ENCODE results near the gene BIRC6. TPM values are rescaled to one million over a fixed set of nuclear protein-coding genes. Genes with fewer than 3 reads are reported as not detected.
"Not testable (repeated sequence)": the region's sequence is repeated elsewhere in the genome, so short reads cannot be mapped to it uniquely, and the experiment has no call there.

Gene BIRC6
- total RNA-seq, 1 donor from 2014 or later = 88.3 TPM

DNA sequence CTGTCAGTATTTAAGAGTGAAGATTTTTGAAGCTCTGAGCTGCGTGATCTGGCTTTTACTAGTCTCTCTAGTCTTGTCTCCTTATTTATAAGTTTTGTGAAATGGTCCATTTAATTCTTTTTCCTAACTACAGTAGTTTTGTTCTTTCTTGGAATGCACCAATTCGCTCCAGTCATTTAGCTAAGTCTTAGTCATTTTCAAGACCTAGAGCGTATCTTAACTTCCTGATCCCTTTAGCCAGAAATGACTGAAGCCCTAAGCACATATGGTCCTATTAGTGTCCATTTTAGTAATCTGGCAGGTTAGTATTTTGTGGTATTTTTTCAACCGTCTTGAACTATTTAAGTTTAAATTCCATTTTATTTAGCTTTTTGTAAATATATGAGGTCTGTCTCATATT is 3.6 kb downstream of the BIRC6 start:
- DNase-seq = no peak
- TF ChIP-seq, protein P1, sequence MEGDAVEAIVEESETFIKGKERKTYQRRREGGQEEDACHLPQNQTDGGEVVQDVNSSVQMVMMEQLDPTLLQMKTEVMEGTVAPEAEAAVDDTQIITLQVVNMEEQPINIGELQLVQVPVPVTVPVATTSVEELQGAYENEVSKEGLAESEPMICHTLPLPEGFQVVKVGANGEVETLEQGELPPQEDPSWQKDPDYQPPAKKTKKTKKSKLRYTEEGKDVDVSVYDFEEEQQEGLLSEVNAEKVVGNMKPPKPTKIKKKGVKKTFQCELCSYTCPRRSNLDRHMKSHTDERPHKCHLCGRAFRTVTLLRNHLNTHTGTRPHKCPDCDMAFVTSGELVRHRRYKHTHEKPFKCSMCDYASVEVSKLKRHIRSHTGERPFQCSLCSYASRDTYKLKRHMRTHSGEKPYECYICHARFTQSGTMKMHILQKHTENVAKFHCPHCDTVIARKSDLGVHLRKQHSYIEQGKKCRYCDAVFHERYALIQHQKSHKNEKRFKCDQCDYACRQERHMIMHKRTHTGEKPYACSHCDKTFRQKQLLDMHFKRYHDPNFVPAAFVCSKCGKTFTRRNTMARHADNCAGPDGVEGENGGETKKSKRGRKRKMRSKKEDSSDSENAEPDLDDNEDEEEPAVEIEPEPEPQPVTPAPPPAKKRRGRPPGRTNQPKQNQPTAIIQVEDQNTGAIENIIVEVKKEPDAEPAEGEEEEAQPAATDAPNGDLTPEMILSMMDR (IDR thresholded peaks at IDR 0.05) = no peak
- peaks cover 61% of the 10 kb centered on the region for H3K4me1 ChIP-seq
- intact Hi-C loops (cut with DNase I) = no loop called here
- H3K4me3 ChIP-seq = no peak overlapping the region
- ATAC-seq = no peak
- no peaks in the 10 kb centered on the region for H3K36me3 ChIP-seq
- no peaks in the 10 kb centered on the region for H3K27me3 ChIP-seq (ENCODE audit: low read depth)
- H3K27ac ChIP-seq = no peak overlapping the region
- no peaks in the 10 kb centered on the region for H3K9me3 ChIP-seq

DNA sequence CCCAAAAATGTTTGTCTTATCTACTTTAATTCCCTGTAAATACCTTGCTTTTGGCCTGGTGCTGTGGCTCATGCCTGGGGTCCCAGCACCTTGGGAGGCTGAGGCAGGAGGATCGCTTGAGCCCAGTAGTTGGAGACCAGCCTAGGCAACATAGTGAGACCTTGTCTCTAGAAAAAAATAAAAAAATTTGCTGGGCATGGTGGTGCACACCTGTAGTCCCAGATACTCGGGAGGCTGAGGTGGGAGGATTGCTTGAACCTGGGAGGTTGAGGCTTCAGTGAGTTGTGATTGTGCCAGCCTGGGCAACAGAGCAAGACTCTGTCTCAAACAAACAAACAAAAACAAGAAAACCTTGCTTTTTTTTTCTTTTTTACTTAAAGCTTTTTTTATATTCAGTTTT is 6.2 kb downstream of the BIRC6 start:
- ATAC-seq; H3K4me3 ChIP-seq; H3K9me3 ChIP-seq; intact Hi-C loops (cut with DNase I); H3K27ac ChIP-seq; H3K36me3 ChIP-seq; DNase-seq; H3K27me3 ChIP-seq (ENCODE audit: low read depth): not testable (repeated sequence)
- H3K4me1 ChIP-seq = peaks cover 61% of the 10 kb centered on the region

DNA sequence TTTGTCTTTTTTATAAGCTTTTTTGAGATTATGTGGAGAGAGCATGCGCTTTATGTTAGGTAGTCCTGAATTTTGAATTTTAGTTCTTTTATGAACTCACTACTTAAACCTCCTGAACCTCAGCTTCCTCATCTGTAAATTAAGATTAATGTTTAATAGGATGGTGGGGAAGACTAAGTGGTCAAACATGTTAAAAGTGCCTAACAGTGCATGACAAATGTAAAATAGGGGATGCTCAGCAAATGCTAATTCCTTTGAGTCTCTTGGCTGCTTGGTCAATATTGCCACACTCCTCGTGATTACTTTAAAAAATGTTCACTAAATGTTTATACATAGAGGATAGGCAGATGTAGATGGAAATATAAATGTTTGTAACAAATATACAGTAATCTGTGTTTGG is 6.8 kb downstream of the BIRC6 start:
- H3K27ac ChIP-seq = no peak overlapping the region
- DNase-seq = no peak
- peaks cover 61% of the 10 kb centered on the region for H3K4me1 ChIP-seq
- intact Hi-C loops (cut with DNase I) = no loop called here
- TF ChIP-seq, protein P1 (IDR thresholded peaks at IDR 0.05) = no peak
- H3K4me3 ChIP-seq = no peak overlapping the region
- no peak for ATAC-seq
- H3K9me3 ChIP-seq = no peaks in the 10 kb centered on the region
- no peaks in the 10 kb centered on the region for H3K27me3 ChIP-seq (ENCODE audit: low read depth)
- no peaks in the 10 kb centered on the region for H3K36me3 ChIP-seq

DNA sequence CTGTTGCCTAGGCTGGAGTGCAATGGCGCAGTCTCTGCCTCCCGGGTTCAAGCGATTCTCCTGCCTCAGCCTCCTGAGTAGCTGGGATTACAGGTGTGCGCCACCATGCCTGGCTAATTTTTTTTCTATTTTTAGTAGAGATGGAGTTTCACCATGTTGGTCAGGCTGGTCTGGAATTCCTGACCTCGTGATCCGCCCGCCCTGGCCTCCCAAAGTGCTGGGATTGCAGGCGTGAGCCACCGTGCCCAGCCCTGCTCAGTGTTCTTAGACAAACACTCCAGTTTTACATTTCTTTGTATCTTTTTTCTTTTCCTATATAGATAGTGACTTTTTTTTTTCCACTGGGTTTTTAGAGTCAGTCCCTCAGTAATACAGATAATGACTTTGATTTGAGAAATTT is 7.5 kb downstream of the BIRC6 start:
- intact Hi-C loops (cut with DNase I) = not testable (repeated sequence)

DNA sequence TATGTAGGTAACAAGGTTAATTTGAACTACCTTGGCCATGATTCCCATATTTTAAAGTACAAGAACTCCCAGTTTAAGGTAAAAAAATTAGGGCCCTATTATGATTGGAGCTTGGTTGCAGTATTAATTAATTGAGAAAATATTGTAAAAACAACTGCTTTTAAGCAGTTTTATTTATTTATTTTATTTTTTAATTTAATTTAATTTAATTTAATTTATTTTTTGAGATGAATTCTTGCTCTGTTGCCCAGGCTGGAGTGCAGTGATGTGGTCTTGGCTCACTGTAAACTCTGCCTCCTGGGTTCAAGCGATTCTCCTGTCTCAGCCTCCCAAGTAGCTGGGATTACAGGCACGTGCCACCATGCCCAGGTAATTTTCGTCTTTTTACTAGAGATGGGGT is 8.9 kb downstream of the BIRC6 start:
- H3K4me1 ChIP-seq = peaks cover 45% of the 10 kb centered on the region
- H3K27me3 ChIP-seq (ENCODE audit: low read depth); DNase-seq; H3K9me3 ChIP-seq; H3K4me3 ChIP-seq; H3K27ac ChIP-seq; H3K36me3 ChIP-seq; ATAC-seq; intact Hi-C loops (cut with DNase I): not testable (repeated sequence)

More for the DNA sequence above, 7.5 kb downstream of the BIRC6 start:
- not testable (repeated sequence) for DNase-seq; H3K27me3 ChIP-seq (ENCODE audit: low read depth); ATAC-seq; H3K27ac ChIP-seq; H3K9me3 ChIP-seq; H3K4me3 ChIP-seq; H3K36me3 ChIP-seq
- H3K4me1 ChIP-seq = peaks cover 59% of the 10 kb centered on the region

GRCh38 chr2:32366595-32366994 is 9.8 kb downstream of the BIRC6 start:
- H3K27me3 ChIP-seq (ENCODE audit: low read depth) = no peaks in the 10 kb centered on the region
- TF ChIP-seq, protein P1 (IDR thresholded peaks at IDR 0.05) = no peak
- no peak overlapping the region for H3K27ac ChIP-seq
- H3K4me3 ChIP-seq = no peak overlapping the region
- peaks cover 37% of the 10 kb centered on the region for H3K4me1 ChIP-seq
- DNase-seq = no peak
- H3K36me3 ChIP-seq = no peaks in the 10 kb centered on the region
- ATAC-seq = no peak
- no peaks in the 10 kb centered on the region for H3K9me3 ChIP-seq
- intact Hi-C loops (cut with DNase I) = no loop called here

DNA sequence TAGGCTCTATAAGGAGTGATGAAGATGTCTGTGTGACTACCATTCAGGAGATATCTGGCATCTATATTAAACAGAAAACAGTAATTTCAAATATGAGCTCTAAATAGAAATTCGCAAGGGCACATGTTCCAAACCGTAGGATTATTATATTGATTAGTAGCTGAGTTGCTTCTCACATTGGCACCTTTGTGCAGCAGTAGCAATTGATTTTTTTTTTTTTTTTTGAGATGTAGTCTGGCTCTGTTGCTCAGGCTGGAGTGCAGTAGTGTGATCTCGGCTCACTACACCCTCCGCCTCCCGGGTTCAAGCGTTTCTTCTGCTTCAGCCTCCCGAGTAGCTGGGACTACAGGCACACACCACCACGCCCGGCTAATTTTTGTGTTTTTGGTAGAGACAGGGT is 12.4 kb downstream of the BIRC6 start:
- no peak overlapping the region for H3K4me3 ChIP-seq
- no peaks in the 10 kb centered on the region for H3K27me3 ChIP-seq (ENCODE audit: low read depth)
- ATAC-seq = no peak
- no peak for DNase-seq
- no peaks in the 10 kb centered on the region for H3K9me3 ChIP-seq
- intact Hi-C loops (cut with DNase I) = no loop called here
- no peak overlapping the region for H3K27ac ChIP-seq
- H3K36me3 ChIP-seq = no peaks in the 10 kb centered on the region
- peaks cover 30% of the 10 kb centered on the region for H3K4me1 ChIP-seq
- TF ChIP-seq, protein P1 (IDR thresholded peaks at IDR 0.05) = no peak

GRCh38 chr2:32370942-32371341 is 14.1 kb downstream of the BIRC6 start:
- ATAC-seq; H3K36me3 ChIP-seq; intact Hi-C loops (cut with DNase I); H3K9me3 ChIP-seq; H3K27me3 ChIP-seq (ENCODE audit: low read depth); DNase-seq; H3K27ac ChIP-seq; H3K4me3 ChIP-seq: not testable (repeated sequence)
- H3K4me1 ChIP-seq = peaks cover 18% of the 10 kb centered on the region

All from lower lobe of right lung (tissue), 2 donors.